Activated CD4-positive, alpha-beta T cell treated with anti-CD3 and anti-CD28 coated beads for 1 hour (primary cell): ENCODE data around the gene GDF10.

Experiments used
- DNase-seq: peaks from one replicate; pipeline ENCODE4 v3.0.0-alpha.2; 2020

Gene GDF10, protein sequence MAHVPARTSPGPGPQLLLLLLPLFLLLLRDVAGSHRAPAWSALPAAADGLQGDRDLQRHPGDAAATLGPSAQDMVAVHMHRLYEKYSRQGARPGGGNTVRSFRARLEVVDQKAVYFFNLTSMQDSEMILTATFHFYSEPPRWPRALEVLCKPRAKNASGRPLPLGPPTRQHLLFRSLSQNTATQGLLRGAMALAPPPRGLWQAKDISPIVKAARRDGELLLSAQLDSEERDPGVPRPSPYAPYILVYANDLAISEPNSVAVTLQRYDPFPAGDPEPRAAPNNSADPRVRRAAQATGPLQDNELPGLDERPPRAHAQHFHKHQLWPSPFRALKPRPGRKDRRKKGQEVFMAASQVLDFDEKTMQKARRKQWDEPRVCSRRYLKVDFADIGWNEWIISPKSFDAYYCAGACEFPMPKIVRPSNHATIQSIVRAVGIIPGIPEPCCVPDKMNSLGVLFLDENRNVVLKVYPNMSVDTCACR

DNA sequence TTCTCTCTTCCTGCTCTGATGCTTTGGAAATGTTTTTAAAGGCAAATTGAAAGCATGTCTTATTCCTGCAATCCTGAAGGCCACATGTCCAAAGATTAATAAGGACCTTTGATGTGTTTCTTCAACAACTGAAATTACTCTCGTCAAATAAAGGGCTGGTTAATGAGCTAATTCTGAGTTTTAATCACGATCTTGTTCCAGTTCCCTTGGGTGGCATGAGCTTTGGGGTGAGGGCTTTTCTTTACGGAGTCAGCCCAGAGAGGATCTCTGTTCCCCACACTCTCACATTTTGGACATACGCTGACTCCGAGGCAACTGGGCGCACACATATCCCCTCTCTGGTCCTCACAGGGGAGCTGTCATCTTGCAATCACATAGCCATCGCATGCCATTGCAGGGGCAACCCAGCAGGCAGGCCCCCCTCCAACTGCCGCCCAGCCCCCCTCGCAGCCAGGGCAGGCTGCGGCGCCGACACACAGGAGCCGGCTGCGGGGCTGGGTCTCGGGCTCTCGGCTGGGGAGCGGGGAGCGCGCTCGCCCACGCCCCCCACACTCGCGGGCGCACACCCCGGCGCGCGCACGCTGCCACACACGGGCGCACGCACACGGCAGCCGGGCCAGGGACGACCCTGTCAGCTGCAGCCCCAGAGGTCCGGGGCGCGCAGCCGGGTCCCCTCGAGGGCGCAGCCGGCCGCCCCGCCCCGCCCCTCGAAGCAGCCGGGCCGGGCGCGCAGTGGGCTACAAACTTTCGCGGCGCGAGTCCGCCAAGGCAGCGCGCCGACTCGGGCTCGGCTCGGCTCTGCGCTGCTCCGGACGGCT is at the start of gene GDF10:
Gene GDF10, plus strand, starts transcription at position 587 of the 818 bp plus-strand sequence. CDS start 455 bp downstream, outside the sequence.
- no peak for DNase-seq

- DNase-seq = no peak
Measured at GRCh38 chr10:47252093-47252780, 47.8 kb upstream of the GDF10 start.

- no peak for DNase-seq
Measured at GRCh38 chr10:47253030-47253637, 46.9 kb upstream of the GDF10 start.

- no peak for DNase-seq
Measured at GRCh38 chr10:47253651-47254375, 46.2 kb upstream of the GDF10 start.

- DNase-seq = no peak
Measured at GRCh38 chr10:47254611-47255010, 45.4 kb upstream of the GDF10 start.

GRCh38 chr10:47255033-47255813 is 44.8 kb upstream of the GDF10 start:
- no peak for DNase-seq

DNA sequence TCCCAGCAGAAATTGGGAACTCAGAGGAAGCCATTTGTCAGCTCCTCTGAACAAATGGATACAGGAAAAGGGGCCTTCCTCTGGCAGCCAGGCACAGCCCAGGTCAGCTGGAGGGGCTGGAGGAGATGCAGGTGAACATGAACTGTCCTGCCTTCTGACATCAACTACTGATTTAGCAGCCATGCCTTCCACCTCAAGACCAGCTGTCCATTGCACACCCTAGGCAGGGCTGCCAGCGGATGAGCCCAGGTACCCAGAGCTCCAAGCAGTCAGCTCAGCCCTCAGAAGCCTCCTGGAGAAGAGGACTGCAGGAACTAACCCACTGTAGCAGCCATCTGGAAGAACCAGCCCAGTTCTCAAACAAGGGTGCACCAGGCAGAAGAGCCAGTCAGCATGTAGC is 44.1 kb upstream of the GDF10 start:
- DNase-seq = no peak

DNA sequence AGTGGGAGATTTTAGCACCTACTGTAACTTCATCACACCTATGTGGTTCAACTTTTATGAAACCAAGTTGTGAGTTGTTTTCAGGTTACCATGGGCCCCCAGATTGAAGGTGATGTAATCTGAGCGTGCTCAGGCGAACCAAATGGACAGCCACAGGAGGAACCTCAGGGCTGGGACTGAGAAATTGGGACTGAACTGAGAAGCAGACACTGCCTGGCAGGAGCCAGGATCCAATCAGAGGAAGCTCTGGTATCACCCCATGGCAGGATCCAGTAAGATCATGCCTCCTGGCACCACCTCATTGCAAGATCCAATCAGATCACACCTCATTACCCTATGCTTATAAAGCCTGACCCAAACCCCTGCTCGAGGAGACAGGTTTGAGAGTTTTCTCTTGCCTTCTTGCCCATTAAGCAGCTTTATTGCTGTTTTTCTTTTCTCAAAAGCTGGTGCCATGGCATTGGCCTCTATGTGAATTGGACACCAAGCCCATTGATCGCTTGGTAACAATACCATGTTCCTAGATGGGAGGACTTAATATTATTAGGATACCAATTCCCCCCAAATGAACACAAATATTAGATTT is 43.2 kb upstream of the GDF10 start:
- DNase-seq = no peak

DNA sequence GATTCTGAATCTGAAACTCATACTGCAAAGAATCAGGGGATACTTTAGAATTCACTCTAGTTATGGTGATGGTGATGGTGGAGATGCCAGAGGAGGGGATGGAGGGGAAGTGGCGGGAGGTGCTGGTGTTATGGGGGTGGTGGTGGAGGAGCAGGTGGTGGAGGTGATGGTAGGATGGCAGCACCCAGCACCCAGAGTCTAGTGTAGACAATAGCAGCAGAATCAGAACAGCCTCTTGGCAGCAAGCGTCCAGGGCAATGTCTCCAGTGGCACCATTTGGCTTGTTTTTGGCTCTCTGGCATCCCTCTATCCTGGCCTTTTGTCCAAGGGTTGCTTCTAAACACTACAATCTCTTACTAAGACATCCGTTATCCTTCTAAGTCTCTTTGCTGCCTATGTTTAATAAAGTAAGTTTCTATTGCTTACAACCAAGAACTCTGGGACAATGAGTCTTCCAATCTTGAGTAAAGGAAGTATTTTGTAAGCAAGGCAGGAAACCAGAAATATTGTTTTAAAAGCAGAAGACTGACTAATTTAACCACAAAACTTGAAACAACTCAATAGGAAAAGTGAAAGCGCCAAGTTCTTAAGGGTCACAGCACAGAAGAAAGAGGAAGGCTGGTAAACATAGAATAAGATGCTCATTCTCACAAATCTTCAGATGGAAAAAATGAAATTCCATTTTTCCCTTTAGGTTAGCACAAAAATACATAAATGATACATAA is 42.4 kb upstream of the GDF10 start:
- DNase-seq = no peak

DNA sequence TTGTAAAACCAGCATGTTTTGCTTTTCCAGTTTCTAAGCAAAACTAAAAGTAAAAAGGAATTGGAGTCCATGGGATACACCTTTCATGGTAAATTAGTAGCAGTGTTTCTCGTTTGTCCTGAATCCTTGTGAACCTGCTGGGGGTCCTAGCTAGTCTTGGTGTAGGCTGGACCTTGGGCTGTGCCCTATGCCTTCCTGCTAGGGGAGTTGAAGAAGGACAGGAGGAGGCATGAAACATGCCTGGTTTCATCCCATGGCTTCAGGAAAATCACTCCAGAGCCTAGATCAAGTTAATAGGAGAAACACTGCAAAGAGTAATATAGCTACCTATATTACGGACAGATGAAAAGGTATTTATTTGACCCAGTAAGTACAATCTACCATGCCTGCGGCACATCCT is 41.1 kb upstream of the GDF10 start:
- no peak for DNase-seq

GRCh38 chr10:47259466-47259865 is 40.5 kb upstream of the GDF10 start:
- no peak for DNase-seq

GRCh38 chr10:47260505-47261111 is 39.4 kb upstream of the GDF10 start:
- no peak for DNase-seq

GRCh38 chr10:47261121-47261520 is 38.9 kb upstream of the GDF10 start:
- peak; percentile 20 for DNase-seq

GRCh38 chr10:47261556-47261955 is 38.4 kb upstream of the GDF10 start:
- DNase-seq = no peak

DNA sequence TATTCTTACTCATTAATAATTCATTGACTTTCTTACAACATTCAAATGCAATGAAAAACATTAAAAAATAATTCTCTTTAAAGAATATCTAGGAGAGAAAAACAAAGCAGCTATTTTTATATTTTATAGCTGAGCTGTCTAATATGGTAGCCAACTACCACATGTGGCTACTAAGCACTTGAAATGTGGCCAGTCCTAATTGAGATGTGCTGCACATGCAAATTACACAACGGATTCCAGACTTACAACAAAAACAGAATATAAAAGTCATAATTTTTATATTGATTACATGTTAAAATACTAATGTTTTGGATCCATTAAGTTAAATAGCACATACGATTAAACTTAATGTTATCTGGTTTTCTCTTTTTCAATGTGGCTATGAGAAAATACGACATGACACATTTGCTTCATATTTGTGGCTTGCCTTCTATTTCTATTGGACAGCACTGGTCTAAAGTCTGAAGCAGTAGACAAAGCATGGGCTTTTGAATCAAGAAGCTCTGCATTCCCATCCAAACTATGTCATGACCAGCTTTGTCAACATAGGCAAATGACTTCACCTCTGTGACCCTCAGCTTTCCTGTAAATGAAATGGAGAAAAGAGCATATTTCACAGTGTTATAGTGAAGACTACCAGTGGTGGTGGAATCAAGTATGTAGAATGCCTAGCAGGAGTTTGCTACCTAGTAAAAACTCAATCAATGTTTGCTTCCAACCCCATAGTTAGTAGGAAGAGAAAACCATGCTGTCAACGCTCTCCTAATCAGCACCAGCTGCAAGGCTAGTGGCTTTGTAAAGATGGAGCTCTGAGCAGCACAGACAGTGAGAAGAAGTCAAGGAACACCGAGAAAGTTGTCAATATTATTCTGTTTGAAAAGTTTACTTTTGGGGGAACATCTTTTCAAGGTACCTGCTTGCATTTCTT is 37.1 kb upstream of the GDF10 start:
- no peak for DNase-seq

DNA sequence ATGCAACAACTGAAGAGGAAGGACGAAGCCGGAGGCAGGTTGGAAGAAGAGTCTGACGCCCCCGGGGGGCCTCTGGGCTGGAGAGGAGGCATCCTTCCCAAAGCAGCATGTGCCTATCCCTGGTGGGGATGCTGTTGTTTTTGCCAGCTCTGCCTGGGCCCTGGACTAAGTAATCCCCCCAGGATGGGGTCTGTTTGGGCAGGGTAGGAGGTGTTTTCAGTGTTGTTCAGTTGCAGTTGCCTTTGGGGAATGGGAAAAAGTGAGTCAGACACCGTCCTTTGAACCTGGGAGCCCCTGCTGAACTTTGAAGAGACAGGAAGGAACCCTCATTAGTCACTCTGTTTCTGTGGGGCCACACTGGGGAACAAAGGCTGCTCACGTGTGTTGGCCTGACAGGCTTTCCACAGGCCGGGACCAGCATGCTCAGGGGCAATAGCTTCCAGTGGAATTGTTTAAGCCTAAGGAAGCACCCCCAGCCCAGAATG is 35.2 kb upstream of the GDF10 start:
- peak; percentile 64 for DNase-seq

- DNase-seq = no peak
Measured at GRCh38 chr10:47266602-47267001, 33.4 kb upstream of the GDF10 start.

DNA sequence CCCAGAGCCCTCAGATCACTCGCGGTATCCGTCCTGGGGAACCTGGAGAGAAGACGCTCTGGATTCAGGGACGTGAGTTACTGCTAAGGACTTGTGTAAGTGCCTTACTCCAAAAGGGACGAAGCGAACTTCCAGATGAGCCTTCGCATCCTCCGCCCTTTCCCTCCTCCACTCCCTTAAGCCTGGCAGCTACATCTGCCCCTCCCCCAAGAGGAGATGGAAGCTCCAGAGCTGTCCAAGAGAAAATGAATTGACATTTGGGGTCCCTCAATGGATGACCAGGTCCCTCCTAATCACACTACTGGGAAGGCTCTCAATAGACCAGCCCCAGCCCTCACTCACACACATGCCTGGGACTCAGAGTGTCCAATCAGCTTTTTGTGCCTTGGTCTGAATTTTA is 31.3 kb upstream of the GDF10 start:
- no peak for DNase-seq
